ENCODE results near the gene SPTBN4.
A peak's percentile ranks its signal among the peaks of the same experiment; 100 is the strongest.

The SPTBN4 gene

DNA sequence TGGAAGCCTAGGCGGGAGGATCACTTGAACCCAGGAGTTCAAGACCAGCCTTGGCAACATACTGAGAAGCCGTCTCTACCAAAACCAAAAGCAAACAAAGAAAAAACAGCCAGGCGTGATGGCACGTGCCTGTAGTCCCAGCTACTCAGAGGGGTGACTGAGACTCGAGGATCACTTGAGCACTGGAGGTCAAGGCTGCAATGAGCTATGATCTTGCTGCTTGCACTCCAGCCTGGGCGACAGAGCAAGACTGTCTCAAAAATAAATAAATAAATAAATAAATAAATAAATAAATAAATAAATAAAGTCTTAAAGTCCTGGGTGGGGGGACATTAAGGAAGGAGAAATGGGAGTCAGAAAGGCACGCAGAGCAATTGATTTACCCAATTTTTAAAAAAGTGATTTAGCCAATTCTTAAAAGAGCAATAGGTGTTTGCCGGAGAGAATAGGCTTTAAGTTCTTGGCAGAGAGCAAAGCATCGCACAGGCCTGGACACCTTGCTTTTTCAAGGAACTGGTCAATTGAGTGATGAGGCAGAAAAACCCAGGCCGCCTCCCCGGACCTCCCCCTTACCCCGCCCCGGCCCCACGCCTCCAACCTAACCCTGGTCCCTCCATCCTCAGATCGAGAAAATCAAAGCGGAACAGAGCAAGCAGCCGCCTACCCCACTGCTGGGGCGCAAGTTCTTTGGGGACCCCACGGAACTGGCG lies 100.4 kb downstream of the SPTBN4 start:
- DNase-seq, result no peak

DNA sequence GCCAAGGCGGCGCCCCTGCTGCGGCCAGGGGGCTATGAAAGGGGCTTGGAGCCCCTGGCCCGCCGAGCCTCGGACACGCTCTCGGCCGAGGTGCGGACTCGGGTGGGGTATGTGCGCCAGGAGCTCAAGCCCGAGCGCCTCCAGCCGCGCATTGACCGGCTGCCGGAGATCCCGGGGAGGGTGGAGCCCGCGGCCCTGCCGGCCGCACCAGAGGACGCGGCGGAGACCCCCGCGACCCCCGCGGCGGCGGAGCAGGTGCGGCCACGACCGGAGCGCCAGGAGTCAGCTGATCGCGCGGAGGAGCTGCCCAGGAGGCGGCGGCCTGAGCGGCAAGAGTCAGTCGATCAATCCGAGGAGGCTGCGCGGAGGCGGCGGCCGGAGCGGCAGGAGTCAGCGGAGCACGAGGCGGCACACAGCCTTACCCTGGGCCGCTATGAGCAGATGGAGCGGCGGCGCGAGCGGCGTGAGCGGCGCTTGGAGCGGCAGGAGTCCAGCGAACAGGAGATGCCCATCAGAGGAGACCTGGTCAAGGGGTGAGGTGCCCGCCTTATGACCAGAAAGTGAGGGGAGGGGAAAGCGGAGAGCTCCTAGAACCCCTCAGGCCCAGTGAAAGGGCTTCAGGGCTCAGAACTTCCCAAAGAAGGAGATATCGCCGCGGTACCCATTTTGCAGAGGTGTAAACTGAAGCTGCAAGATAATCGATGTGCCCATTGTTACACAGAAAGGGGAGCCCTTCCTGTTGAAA lies 101.1 kb downstream of the SPTBN4 start:
- no peak for DNase-seq

GRCh38 chr19:40570313-40571004 lies 103.7 kb downstream of the SPTBN4 start:
- DNase-seq, result peak; percentile 96

DNA sequence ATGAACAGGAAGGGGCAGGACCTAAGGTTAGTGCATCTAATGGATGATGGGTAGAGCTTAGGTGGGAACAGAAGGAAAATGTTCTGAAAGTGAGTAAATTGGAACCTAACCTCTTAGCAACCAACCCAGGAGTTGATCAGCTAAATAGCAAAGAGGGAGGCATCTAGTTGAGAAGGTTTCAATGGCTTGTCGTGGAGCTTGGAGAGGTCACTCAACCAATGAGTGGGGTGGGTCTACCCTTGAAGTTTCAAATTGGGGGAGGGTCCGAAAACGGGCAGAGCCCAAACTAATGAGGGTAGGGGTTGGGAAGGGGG lies 104.2 kb downstream of the SPTBN4 start:
- DNase-seq, result no peak

DNA sequence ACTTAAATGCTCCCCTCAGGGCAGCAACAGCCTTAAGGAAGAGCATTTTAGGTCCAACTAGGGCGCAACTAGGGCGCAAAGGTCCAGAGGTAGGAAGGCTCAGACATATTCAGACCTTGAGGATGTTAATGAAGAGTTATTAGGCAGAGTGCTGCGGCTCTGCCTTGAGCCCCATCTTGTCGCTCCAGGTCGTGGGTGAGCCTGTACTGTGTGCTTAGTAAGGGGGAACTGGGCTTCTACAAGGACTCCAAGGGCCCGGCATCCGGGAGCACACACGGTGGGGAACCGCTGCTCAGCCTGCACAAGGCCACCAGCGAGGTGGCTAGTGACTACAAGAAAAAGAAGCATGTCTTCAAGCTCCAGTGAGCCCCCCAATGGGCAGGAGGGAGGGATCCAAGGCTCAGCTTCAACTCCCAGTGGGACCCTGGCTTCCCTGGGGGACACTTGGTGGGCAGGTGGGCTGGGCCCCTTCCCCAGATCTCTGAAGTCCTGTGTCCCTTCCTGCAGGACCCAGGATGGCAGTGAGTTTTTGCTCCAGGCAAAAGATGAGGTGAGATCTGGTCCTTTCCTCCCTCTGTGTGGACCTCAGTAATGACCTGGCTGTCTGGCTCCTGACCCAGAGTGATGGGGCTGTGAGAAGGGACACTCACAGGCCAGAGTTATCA lies 105.2 kb downstream of the SPTBN4 start:
- DNase-seq, result no peak

DNA sequence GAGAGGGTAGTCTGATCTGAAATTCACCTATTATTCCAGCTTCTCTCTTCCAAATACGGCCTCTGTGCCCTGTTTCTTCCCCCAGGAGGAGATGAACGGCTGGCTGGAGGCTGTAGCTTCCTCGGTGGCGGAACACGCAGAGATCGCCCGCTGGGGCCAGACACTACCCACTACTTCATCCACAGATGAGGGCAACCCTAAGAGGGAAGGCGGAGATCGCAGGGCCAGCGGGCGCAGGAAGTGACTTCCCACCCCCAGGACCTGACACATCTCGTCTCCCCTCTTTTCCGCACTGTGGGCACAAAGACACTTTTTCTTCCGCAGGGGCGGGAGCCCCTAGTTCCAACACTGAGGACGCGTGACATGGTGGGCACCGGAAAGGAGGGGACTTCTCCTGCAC lies 108.5 kb downstream of the SPTBN4 start:
- DNase-seq, result no peak

DNA sequence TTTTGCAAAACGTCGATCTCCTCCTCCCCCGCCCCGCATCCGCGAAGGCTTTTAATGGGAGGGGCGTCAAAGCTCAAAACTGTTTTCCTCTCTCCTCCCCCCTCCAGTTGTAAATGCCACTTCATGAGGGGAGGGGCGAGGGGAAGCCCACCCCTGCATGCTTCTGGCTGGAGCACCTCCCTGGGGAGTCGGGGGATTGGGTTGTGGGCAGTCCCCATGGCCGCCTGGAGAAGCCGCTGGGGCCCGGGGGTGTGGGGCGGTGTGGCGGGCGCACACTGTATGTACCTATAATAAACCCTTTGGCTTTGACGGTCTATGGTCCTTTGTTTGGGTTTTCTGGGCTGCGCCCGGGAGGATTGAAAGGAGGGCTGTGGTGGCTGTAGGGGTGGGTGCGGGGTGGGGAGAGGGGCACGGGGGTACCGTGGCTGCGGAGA lies 109.4 kb downstream of the SPTBN4 start:
- peak; percentile 12 for DNase-seq

DNA sequence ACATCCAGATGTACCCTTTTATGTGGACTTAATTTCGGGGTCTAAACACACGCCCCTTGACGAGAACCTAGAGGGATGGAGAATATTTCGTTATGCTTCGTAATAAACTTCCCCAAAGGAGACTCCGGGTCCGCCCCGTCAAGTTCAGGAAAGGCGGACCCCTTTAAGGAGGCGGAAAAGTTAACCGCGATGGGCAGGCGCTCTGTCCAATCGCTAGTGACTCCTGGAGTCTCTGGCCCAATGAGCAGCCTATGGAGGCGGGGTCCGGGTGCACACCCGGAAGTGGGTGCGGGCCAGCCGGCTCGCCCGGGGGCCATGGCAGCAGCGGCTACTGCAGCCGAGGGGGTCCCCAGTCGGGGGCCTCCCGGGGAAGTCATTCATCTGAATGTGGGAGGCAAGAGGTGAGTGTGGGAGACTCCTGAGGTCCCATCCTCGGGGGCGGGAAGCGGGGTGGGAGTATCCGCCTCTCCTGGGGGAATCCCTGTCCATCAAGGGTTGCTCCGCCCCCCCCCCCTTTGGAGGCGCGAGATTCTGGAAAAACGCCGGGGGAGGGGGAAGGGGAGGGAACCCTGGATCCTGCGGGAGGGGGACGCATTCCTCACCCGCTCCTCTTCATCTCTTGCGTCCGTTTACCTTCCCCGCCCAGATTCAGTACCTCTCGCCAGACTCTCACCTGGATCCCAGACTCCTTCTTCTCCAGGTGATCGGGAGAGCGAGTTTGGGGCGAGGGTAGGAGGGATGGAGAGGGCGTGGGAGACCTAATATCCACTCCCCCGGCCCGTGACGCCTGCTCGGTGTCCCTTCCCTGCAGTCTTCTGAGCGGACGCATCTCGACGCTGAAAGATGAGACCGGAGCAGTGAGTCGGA lies 110.0 kb downstream of the SPTBN4 start, which contains the start of gene SHKBP1:
Gene SHKBP1, plus strand, starts transcription at position 289 of the 867 bp plus-strand sequence. Its CDS starts 27 bp downstream, at position 316.
- peak; percentile 87 for DNase-seq

DNA sequence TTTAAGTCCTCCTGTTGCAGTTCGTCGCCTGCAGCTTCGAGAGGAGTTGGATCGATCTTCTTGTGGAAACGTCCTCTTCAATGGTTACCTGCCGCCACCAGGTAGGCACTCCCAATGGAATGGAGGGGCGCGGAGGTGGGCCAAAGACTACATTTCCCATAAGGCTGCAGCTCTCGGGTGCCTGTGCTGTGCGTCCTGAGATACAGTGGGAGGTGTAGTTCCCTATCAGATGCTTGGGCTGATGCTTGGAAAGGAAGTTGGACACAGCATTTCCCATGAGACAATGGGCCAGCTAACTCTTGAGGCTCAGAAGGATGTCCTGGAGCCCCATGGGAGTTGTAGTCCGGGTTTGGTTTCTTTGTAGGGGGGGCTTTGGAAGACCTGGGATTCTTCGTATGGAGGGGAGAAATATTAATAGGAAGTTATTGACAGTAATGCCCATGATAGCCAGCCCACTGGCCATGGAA lies 111.7 kb downstream of the SPTBN4 start:
- no peak for DNase-seq

- no peak for DNase-seq
These were observed 113.8 kb downstream of the SPTBN4 start for GRCh38 chr19:40580619-40581018.

GRCh38 chr19:40581531-40581930 lies 114.7 kb downstream of the SPTBN4 start:
- no peak for DNase-seq

GRCh38 chr19:40582467-40582866 lies 115.7 kb downstream of the SPTBN4 start:
- DNase-seq, result no peak

DNA sequence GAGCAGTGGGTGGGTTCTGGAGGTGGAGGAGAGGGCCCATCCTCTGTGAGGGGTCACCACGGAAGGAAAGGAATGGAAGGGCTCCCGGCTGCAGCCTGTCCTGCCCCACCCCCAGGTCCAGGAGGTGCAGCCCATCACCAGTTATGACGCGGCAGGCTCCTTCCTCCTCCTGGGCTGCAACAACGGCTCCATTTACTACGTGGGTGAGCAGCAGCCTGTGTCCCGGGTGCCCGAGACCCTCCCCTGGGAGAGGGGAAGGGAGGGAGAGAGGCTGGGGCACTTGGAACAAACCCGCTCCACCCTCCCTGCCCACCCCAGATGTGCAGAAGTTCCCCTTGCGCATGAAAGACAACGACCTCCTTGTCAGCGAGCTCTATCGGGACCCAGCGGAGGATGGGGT lies 116.5 kb downstream of the SPTBN4 start:
- no peak for DNase-seq

- DNase-seq, result no peak
These were observed 117.2 kb downstream of the SPTBN4 start for GRCh38 chr19:40584007-40584406.

- DNase-seq, result no peak
These were observed 118.6 kb downstream of the SPTBN4 start for GRCh38 chr19:40585241-40585981.

DNA sequence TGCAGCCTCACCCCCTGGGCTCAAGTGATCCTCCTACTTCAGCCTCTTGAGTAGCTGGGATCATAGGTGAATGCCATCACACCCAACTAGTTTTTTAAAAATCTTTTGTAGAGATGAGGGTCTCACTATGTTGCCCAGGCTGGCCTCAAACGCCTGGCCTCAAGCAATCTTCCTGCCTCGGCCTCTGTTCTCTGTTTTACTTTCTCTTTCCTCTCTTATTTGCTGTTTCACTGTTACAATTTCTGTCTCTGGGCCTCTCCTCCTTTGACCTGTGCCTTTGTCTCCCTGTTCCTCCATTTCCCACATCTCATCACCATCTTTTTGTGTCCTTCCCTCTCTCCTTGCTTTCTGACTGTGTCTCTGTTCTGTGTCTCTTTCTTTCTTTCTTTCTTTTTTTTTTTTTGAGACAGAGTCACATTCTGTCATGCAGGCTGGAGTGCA lies 119.2 kb downstream of the SPTBN4 start:
- DNase-seq, result no peak

DNA sequence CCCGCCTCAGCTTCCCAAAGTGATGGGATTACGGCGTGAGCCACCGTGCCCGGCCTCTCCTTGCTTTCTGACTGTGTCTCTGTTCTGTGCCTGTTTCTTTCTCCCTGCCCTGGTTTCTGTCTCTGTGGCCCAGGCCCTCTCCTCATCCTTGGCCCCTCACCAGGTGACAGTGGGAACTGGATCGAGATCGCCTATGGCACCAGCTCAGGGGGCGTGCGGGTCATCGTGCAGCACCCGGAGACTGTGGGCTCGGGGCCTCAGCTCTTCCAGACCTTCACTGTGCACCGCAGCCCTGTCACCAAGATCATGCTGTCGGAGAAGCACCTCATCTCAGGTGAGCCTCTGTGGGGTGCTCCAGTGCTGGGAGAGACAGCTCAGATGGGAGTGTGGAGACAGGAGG lies 119.8 kb downstream of the SPTBN4 start:
- no peak for DNase-seq

DNA sequence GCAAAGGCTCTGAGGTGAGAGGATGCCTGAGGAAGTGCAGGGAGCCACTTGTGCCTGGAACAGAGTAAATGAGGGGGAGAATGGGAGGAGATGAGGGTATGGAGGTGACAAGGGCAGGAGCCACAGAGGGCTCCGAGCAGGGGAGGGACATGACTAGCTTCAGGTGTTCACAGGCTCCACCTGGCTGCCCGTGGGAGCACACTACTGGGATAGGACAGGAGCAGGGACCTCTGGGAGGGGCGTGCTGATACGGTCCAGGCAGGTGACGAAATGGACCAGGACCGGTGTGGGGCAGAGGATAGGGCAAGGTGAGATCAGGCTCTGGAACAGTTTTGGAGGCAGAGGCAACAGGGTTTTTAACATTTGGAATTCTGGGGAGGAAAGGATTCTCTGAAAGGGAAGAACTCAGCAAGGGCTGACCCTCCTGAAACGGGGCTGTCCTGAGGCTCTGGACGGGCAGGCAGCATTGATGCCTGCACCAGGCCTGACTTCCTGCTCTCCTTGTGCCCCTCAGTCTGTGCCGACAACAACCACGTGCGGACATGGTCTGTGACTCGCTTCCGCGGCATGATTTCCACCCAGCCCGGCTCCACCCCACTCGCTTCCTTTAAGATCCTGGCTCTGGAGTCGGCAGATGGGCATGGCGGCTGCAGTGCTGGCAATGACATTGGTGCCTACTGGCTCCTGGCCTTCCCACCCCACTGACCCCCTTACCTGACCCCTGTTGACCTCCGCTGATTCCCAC lies 121.5 kb downstream of the SPTBN4 start:
- DNase-seq, result no peak

- no peak for DNase-seq
These were observed 122.2 kb downstream of the SPTBN4 start for GRCh38 chr19:40588926-40589569.

Measured in T-helper 9 cell (primary cell).